NCI-H2029 (cell line): ENCODE results near the gene RNF217.
"Not testable (repeated sequence)": the region's sequence is repeated elsewhere in the genome, so short reads cannot be mapped to it uniquely, and the experiment has no call there.

Experiments
- DNase-seq: peaks from one replicate; lab custom pipeline; 2025; lab: John Stamatoyannopoulos, UW

RNF217 gene

GRCh38 chr6:125057392-125058246, 95.4 kb downstream of the RNF217 start:
- DNase-seq: no peak

DNA sequence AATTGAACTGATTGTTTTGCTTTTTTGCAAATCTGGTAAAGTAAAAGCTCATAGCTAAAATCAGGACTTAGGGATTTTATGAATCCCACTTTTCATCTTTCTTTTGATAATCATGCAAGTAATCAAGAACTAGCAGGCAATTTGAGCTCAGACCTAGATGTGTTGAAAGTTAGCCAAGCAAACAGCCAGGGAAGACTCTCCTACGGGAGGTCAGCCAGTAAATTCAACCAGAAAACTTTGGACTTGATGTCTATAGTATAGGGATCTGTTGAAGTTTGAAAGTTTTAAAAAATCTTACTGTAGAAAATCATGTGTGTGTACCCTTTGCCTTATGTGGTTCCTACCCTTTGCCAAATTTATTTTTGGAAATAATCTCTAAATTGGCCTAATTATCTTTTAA, 96.3 kb downstream of the RNF217 start:
- DNase-seq: no peak

DNA sequence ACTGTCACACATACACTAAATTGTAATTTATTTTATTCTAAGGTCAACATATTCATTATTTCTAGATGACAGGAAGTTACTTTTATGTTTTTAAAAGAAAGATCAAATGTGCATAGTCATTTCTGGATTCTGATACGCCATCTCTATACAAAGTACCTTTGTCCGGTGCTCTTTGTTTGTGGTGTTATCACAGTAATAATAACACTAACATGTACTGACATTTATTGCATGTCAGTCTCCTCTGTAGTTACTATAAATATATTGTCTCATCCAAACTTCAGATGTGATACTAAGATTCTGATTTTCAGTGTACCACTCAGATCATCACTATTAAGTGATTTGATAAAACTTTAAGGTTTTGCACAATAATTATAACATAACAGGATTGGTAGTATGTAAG, 101.1 kb downstream of the RNF217 start:
- DNase-seq: no peak

DNA sequence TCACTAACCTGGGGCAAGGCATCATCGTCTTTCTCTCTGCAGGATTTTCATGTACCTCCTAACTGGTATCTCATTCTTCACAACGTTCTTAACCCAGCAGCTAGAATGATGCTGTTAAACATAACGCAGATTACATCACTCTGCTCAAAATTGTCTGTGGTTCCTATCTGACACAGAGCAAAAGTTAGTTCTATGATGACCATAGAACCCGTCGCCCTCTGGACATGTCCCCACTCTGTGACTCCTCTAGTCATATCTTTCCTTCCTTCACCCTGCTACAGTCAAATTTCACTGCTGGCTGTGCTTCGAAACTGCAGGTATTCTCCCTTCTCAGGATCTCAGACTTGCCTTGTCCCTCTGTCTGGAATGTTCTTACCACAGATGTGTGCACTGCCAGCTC, 103.9 kb downstream of the RNF217 start:
- DNase-seq: no peak

DNA sequence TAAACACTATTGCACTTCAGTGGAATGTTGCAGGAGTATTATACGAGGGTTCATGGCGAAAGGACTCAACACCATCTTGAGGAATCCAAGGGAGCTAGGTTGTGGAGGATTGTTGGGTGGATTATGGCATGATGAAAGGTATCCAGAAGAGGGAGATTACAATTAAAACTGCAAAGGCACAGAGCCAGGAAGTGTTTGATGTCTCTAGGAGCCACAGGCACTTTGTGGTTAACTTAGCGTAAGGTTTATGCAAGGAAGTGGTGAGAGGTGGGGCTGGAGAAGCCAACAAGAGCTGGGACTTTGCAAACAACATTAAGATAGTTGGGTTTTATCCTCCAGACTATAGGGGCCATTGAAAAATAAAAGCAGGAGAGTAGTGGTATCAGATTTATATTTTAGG, 104.7 kb downstream of the RNF217 start:
- DNase-seq: peak; percentile 41

- no peak for DNase-seq
Observed at GRCh38 chr6:125067552-125067951, 105.3 kb downstream of the RNF217 start.

DNA sequence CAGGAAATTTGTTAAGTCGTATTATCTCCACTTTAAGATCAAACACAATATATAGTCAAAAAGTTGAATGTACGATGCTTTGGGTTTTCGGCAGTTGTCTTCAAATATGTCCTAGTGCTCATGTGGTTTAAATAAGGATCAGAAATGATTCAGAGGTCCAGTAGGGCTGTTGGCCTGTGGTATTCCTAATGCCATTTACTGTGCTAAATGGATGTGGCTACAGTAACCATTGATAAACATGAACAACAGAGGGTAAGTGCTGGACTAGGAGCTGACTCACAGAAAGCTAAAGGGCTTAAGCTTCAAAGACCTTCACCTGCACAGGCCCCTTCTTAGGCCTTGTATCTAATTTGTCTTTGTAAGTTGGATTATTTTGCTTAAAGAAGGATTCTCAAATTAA, 110.8 kb downstream of the RNF217 start:
- DNase-seq: no peak

DNA sequence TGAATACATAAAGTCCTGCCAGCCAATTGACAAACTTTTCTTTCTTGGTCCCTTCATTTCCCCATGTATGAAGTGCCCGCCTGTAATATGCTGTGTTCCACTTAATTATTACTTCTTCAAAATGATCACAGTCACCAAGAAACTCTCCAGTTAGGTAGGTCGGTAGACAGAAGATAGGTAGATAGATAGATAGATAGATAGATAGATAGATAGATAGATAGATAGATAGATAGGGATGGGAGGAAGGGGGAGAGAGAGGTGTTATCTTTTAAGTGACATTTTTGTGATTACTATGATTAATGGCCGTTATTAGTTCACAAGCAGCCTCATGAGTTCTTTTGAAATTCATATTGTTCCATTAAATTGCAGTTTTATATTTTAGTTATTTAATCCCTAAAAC, 111.9 kb downstream of the RNF217 start:
- DNase-seq: no peak

DNA sequence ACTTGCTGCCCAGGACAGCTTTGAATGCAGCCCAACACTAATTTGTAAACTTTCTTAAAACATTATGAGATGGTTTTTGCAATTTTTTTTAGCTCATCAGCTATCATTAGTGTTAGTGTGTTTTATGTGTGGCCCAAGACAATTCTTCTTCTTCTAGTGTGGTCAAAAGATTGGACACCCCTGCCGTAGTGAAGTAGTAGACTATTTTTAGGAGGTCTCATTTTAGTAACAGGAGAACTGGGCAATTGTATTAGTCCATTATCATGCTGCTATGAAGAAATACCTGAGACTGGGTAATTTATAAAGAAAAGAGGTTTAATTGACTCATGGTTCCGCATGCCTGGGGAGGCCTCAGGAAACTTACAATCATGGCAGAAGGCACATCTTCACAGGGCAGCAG, 112.8 kb downstream of the RNF217 start:
- DNase-seq: not testable (repeated sequence)

DNA sequence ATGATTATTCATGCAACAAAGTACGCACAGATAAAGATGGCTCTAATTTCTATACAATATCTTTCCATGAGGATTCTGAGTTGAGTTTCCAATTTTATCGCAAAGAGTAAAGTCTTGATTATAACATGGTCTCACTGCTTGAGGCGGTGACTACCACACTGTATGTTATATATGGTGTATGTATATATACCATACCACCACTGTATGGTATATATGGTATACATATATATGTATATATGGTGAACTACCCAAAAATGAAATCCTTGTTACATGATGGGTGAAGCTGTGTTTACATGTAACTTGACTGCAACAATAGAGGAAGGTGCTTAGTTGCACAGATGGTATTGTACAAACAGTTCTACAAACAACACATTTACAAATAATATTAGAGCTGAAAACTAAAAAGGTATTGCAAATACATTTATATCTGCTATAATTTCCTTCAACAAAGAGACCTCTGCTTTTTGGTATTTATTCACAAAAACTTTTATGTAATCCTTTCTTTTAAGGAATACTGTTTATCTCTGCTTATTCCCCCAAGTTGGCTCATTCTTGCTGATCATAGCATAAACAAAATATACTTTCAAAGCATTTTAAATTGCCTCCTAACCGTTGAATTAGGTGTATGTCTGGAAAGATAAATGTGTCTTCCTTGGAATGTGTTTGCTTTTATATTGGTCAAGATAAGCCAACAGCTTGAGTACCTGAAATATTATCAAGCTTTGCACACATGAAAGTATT, 113.7 kb downstream of the RNF217 start:
- no peak for DNase-seq

- no peak for DNase-seq
Observed at GRCh38 chr6:125076482-125076742, 114.2 kb downstream of the RNF217 start.

DNA sequence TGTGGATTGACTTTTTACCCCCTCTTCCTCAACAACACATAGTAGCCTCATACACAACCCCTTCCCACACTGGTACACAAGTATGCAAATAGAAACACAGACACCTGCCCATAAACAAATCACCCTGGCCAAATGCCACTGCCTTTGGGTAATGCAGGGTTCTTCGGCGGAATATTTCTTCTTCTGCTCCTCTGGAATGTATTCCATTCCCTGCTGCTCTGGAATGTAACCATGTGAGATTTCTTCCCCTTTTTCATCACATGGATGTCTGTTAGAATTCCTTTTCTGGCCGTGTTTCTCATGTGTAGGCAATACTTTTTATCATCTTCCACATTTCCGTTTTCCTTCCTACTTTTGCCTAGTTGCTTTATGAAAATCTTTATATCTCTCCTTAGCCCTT, 115.2 kb downstream of the RNF217 start:
- DNase-seq: no peak

DNA sequence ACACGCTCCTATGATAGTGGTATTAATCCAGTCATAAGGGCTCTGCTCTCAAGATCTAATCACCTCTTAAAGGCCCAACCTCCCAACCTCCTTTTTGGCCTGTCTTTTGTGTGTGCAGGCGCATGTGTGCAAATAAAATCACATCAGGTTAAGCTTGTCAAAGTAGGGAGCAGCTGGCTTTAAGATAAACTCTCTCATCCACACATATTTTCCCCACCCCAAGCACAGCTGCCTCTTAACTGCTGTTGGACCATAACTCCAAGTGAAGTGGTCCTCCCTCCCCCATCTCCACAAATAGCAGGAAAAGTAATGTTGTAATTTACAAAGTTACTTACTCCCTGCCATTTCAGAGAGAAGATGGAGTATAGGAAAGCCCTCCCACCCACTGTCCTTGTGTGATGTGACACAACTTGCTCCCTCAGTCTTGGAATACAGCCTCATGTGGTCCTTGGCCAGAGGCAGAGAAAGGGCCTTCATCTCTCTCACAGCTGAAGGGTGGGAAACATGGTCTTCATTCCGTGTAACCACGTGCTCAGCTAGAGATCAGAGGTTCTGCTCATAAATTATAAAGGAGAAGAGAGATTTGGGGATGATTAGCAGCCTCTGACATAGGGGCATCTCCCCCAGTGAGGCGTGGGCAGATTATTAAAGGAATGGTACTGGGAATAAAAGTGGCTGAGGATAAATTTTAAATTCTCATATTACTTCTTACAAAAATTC, 116.5 kb downstream of the RNF217 start:
- DNase-seq: no peak

GRCh38 chr6:125082908-125083683, 120.9 kb downstream of the RNF217 start:
- DNase-seq: no peak

- no peak for DNase-seq
Observed at GRCh38 chr6:125083684-125083990, 121.4 kb downstream of the RNF217 start.

DNA sequence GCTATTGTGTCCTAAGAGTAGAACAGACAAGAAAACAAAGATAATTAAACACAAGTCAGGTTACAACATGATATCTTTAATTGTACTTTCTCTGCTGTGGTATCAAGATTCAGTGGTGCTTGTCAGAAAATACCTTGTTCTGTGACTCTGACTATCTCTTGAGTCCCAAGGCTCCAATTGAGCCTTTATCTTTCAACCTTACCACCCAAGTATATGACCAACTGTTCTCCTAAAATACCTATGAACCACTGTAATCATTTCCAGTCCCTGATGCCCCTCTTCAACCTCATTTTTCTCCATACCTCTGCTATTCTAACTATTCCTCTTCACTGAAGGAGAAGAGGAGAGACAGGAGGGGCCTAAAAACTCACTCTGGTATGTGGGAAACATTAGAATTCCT, 124.5 kb downstream of the RNF217 start:
- DNase-seq: no peak

GRCh38 chr6:125088963-125089362, 126.7 kb downstream of the RNF217 start:
- no peak for DNase-seq

- DNase-seq: no peak
Observed at GRCh38 chr6:125094563-125094962, 132.3 kb downstream of the RNF217 start.

DNA sequence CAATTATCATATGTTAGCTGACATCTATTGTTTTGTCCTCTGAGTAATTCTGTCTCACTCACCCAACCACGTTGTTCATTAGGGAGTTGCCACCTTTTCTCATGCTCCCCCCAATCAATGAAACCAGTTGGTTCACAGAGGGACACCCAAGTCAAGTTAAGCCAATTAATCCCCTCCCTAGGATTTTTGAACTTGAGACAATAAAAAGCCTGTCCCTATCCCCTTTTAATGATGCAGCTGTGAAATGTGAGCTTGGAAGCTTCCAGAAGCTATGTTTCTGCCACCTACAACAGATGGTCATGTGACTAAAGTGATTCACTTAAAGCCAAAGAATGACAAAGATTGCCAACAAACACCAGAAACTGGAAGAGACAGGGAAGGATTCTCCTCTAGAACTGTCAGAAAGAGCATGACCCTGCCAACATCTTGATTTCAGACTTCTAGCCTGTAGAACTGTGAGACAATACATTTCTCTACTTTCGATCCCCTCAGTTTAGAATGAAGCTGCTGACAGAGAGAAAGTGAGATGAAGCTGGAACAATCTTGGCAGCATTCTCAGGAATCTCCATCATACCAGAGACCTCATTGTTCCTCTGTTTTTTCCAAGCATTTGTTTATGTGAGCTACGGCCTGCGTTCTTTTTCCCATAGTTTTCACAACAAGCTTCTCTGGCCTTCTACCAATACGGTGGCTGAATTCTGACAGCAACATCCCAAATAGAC, 133.5 kb downstream of the RNF217 start:
- no peak for DNase-seq

DNA sequence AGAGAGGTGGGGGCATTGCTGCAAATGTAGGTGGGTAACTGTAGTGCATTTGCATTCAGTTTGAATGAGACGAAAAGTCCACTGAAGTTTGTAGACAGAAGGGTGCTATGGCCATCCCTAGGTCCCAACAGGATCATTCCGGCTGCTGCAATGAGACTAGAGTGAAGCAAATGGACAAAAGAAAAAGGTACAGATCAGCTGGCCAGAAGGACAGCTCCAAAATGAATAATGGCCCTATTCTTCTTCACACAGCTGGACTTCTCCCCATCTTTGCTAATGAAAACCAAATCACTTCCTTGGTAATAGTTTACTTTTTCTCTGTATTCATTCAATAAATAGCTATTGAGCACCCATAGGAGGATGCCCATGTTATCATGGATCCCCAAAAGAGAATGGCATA, 134.9 kb downstream of the RNF217 start:
- no peak for DNase-seq

DNA sequence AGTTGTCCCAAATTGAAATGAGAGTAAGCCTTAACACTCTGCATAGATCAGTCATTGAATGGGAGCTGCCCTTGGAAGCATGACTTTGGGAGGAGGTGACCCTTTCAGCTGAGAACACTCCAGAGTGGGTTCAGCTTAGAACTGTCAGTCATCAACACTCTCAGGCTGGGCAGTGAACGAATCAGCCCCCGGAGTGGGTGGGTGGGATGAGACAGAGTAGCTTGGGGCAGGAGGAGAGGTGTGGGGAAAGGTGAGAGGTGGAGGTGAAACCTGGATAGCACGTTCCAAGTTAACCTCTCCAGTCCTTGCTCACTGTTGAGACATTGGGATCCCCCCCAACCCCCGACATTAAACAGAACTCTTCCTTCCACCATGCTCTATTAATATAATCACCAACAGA, 136.0 kb downstream of the RNF217 start:
- no peak for DNase-seq
